H9 (cell line): Measurements from ENCODE around the gene GIPC2. TPM values are rescaled to one million over a fixed set of nuclear protein-coding genes. Genes with fewer than 3 reads are reported as not detected.
"Not testable (repeated sequence)": the region's sequence is repeated elsewhere in the genome, so short reads cannot be mapped to it uniquely, and the experiment has no call there.

Experiments used
- DNase-seq: peaks from one replicate; pipeline ENCODE4 v3.0.0-alpha.2; 2017
- H2AFZ ChIP-seq: one replicate; pipeline ENCODE4 v1.6.1; 2013; ENCODE audit warnings: mild to moderate bottlenecking, low read length, control low read depth, moderate library complexity
- H2AK5ac ChIP-seq: 2 replicates; pipeline ENCODE4 v1.6.1; 2013; ENCODE audit warnings: low read length, control low read depth, mixed read lengths; ENCODE audit not compliant: insufficient read length
- H2BK120ac ChIP-seq: one replicate; pipeline ENCODE4 v1.6.1; 2013; ENCODE audit warnings: low read depth, mild to moderate bottlenecking, low read length, control low read depth, inconsistent platforms; ENCODE audit not compliant: poor library complexity, severe bottlenecking
- H2BK12ac ChIP-seq: 2 replicates; pipeline ENCODE4 v1.6.1; 2013; ENCODE audit warnings: low read length, control low read depth, mixed read lengths, low read depth; ENCODE audit not compliant: insufficient read length
- H2BK15ac ChIP-seq: 2 replicates; pipeline ENCODE4 v1.6.1; 2013; ENCODE audit warnings: low read depth, low read length, control low read depth
- H2BK20ac ChIP-seq: one replicate; pipeline ENCODE4 v1.6.1; 2013; ENCODE audit warnings: low read depth, mild to moderate bottlenecking, low read length, control low read depth, inconsistent platforms; ENCODE audit not compliant: poor library complexity, severe bottlenecking
- H2BK5ac ChIP-seq: 2 replicates; pipeline ENCODE4 v1.6.1; 2013; ENCODE audit warnings: low read length, control low read depth, mixed read lengths; ENCODE audit not compliant: insufficient read length
- H3K14ac ChIP-seq: 2 replicates; pipeline ENCODE4 v1.6.1; 2013; ENCODE audit warnings: low read length, control low read depth; ENCODE audit not compliant: insufficient read depth
- H3K18ac ChIP-seq: 2 replicates; pipeline ENCODE4 v1.6.1; 2013; ENCODE audit warnings: low read depth, mild to moderate bottlenecking, mixed read lengths, low read length, control low read depth; ENCODE audit not compliant: insufficient read length
- H3K23ac ChIP-seq: 2 replicates; pipeline ENCODE4 v1.6.1; 2013; ENCODE audit warnings: low read length, control low read depth, mixed read lengths, low read depth; ENCODE audit not compliant: insufficient read length
- H3K23me2 ChIP-seq: 2 replicates; pipeline ENCODE4 v1.6.1; 2013; ENCODE audit warnings: low read depth, mild to moderate bottlenecking, mixed read lengths, low read length, control low read depth; ENCODE audit not compliant: insufficient read length, poor library complexity, severe bottlenecking
- H3K27ac ChIP-seq: 2 replicates; pipeline ENCODE4 v1.5.1; 2013; ENCODE audit warnings: low read length, control low read depth, mixed read lengths, low read depth; ENCODE audit not compliant: insufficient read length
- H3K27me3 ChIP-seq: 2 replicates; pipeline ENCODE4 v1.6.1; 2013; ENCODE audit warnings: low read length, control low read depth, inconsistent platforms; ENCODE audit not compliant: insufficient read depth
- H3K4ac ChIP-seq: 2 replicates; pipeline ENCODE4 v1.6.1; 2013; ENCODE audit warnings: low read depth, mild to moderate bottlenecking, control low read depth, inconsistent platforms, low read length, moderate library complexity
- H3K4me1 ChIP-seq: 2 replicates; pipeline ENCODE4 v1.6.1; 2013; ENCODE audit warnings: low read length, control low read depth, inconsistent platforms; ENCODE audit not compliant: insufficient read depth
- H3K4me2 ChIP-seq: 2 replicates; pipeline ENCODE4 v1.6.1; 2013; ENCODE audit warnings: low read length, control low read depth, mixed read lengths; ENCODE audit not compliant: insufficient read length, insufficient read depth
- H3K56ac ChIP-seq: 2 replicates; pipeline ENCODE4 v1.6.1; 2013; ENCODE audit warnings: low read depth, mild to moderate bottlenecking, mixed read lengths, low read length, control low read depth; ENCODE audit not compliant: insufficient read length
- H3K79me1 ChIP-seq: 2 replicates; pipeline ENCODE4 v1.6.1; 2013; ENCODE audit warnings: low read depth, mild to moderate bottlenecking, moderate library complexity, low read length, control low read depth, inconsistent platforms; ENCODE audit not compliant: insufficient read depth, poor library complexity, severe bottlenecking
- H3K79me2 ChIP-seq: 2 replicates; pipeline ENCODE4 v1.6.1; 2013; ENCODE audit warnings: low read length, control low read depth, inconsistent platforms; ENCODE audit not compliant: insufficient read depth
- H3K9ac ChIP-seq: 2 replicates; pipeline ENCODE4 v1.6.1; 2013; ENCODE audit warnings: low read length, control low read depth, mixed read lengths; ENCODE audit not compliant: insufficient read length; ENCODE audit errors: extremely low read depth
- H3K9me3 ChIP-seq: one replicate; pipeline ENCODE4 v1.6.1; 2013; ENCODE audit warnings: low read depth, low read length, inconsistent platforms; ENCODE audit not compliant: control insufficient read depth
- H3T11ph ChIP-seq: one replicate; pipeline ENCODE4 v1.6.1; 2013; ENCODE audit warnings: mild to moderate bottlenecking, low read length, control low read depth, inconsistent platforms
- H4K20me1 ChIP-seq: one replicate; pipeline ENCODE4 v1.6.1; 2013; ENCODE audit not compliant: control insufficient read depth, insufficient read length, insufficient read depth
- H4K5ac ChIP-seq: 2 replicates; pipeline ENCODE4 v1.6.1; 2013; ENCODE audit warnings: low read depth, mild to moderate bottlenecking, mixed read lengths, low read length, control low read depth; ENCODE audit not compliant: insufficient read length
- H4K8ac ChIP-seq: replicated peaks from 2 replicates; pipeline ENCODE4 v1.6.1; 2013; ENCODE audit warnings: low read length, control low read depth, mixed read lengths, low read depth; ENCODE audit not compliant: insufficient read length
- H4K91ac ChIP-seq: 2 replicates; pipeline ENCODE4 v1.6.1; 2013; ENCODE audit warnings: low read depth, mild to moderate bottlenecking, moderate library complexity, mixed read lengths, low read length, control low read depth; ENCODE audit not compliant: insufficient read length
- H3K27ac Mint-ChIP-seq, 3 experiments: 2 replicates in 2 of 3; 3 replicates in 1 of 3; pipeline ENCODE4 v1.8.0; 2020 to 2021; ENCODE audit warnings: mixed read lengths in 3 of 3, mild to moderate bottlenecking in 1 of 3, moderate library complexity in 1 of 3
- H3K27me3 Mint-ChIP-seq: 2 replicates; pipeline ENCODE4 v1.8.0; 2021; ENCODE audit warnings: low read depth, mild to moderate bottlenecking, moderate library complexity, mixed read lengths
- H3K36me3 Mint-ChIP-seq, 3 experiments: 2 replicates in 2 of 3; 3 replicates in 1 of 3; pipeline ENCODE4 v1.8.0; 2020 to 2021; ENCODE audit warnings: low read depth in 3 of 3, mixed read lengths in 3 of 3; ENCODE audit not compliant: insufficient read depth in 1 of 3
- H3K4me1 Mint-ChIP-seq, 2 experiments: 2 replicates each; pipeline ENCODE4 v1.8.0; 2020; ENCODE audit warnings: mixed read lengths in 2 of 2
- H3K4me3 Mint-ChIP-seq, 2 experiments: 2 replicates in 1 of 2; 3 replicates in 1 of 2; pipeline ENCODE4 v1.8.0; 2020 to 2021; ENCODE audit warnings: mild to moderate bottlenecking in 2 of 2, mixed read lengths in 2 of 2, moderate library complexity in 1 of 2
- H3K9me3 Mint-ChIP-seq, 2 experiments: 2 replicates in 1 of 2; 3 replicates in 1 of 2; pipeline ENCODE4 v1.8.0; 2020; ENCODE audit warnings: mild to moderate bottlenecking in 2 of 2, mixed read lengths in 2 of 2, moderate library complexity in 1 of 2
- WGBS: extraction: QIAGEN DNeasy Blood & Tissue Kit; methylation state at CpG from one replicate; pipeline ENCODE4 v1.1.7; 2013; ENCODE audit warnings: missing lambda C conversion rate, low lambda C conversion rate, mixed read lengths; ENCODE audit not compliant: insufficient read length; ENCODE audit errors: extremely low coverage; 5-methylcytosine and 5-hydroxymethylcytosine counted together
- total RNA-seq: library from RNA; stranded (reverse); gene quantifications from 2 replicates; pipeline ENCODE4 v1.2.1, GENCODE V29; 2021
- TF ChIP-seq, protein P1 (sequence below): fragments of 200-600 bp; sonication (generic); conservative IDR thresholded peaks from 3 replicates; pipeline ENCODE4 v1.8.0; 2021; ENCODE audit warnings: antibody characterized with exemption, mild to moderate bottlenecking

The GIPC2 gene
- total RNA-seq, 1 experiment from 2014 or later, result 0.85 TPM

DNA sequence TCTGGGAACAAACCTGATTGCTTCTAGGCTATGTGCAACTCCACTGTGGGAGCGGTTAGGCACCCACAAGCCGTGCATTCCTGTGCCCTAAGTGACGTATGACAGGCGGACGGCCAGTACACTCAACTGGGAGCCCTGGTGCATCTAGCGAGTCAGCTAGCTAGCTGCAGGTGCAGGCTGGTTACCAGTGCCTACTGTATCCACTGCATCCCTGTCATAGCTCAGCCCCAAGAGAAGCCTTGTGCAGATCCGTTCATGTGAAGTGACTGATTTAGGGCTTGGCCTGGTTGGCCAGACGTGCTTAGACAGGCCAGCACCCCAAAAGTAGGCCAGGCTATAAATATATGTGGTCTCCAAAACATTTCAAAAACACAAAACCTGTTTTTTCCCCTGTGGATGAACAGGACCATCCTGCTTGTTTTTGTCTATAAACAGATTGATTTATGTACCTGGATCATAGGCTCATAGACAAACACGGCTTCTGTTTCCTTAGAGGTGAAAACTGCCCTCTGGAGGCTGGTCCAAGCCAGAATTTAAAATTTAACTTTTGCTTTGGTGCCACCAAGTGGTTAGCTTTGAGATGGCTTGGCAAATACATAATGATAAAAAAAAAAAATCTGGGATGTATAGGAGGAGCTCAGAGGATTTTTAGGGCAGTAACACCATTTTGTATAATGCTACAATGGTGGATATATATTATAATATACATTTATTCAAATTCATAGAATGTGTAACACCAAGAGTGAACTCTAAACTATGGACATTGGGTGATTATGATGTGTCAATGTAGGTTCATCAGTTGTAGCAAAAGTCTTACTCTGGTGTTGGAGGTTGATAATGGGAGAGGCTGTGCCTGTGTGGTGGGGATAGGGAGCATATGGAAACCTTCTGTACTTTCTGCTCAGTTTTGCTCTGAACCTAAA is 68.5 kb downstream of the GIPC2 start:
- H3T11ph ChIP-seq, result no peak overlapping the region
- Mint-ChIP-seq H3K9me3 (no peaks in the 10 kb centered on the region), H3K4me3 (no peak overlapping the region), H3K36me3 (no peaks in the 10 kb centered on the region), H3K27ac (no peak overlapping the region), H3K4me1 (no peaks in the 10 kb centered on the region), H3K27me3 (no peaks in the 10 kb centered on the region)
- TF ChIP-seq, protein P1, sequence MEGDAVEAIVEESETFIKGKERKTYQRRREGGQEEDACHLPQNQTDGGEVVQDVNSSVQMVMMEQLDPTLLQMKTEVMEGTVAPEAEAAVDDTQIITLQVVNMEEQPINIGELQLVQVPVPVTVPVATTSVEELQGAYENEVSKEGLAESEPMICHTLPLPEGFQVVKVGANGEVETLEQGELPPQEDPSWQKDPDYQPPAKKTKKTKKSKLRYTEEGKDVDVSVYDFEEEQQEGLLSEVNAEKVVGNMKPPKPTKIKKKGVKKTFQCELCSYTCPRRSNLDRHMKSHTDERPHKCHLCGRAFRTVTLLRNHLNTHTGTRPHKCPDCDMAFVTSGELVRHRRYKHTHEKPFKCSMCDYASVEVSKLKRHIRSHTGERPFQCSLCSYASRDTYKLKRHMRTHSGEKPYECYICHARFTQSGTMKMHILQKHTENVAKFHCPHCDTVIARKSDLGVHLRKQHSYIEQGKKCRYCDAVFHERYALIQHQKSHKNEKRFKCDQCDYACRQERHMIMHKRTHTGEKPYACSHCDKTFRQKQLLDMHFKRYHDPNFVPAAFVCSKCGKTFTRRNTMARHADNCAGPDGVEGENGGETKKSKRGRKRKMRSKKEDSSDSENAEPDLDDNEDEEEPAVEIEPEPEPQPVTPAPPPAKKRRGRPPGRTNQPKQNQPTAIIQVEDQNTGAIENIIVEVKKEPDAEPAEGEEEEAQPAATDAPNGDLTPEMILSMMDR, result peak; percentile 92
- H3K79me1 ChIP-seq, result no peaks in the 10 kb centered on the region
- H3K18ac ChIP-seq, result no peak overlapping the region
- no peak overlapping the region for H2AFZ ChIP-seq
- no peaks in the 10 kb centered on the region for H4K20me1 ChIP-seq
- DNase-seq, result peak; percentile 60
- H3K56ac ChIP-seq, result no peak overlapping the region
- H2BK5ac ChIP-seq, result no peak overlapping the region
- no peak overlapping the region for H3K23ac ChIP-seq
- no peak overlapping the region for H2BK15ac ChIP-seq
- H3K4ac ChIP-seq, result no peak overlapping the region
- no peak overlapping the region for H4K91ac ChIP-seq
- no peak overlapping the region for H2AK5ac ChIP-seq
- no peaks in the 10 kb centered on the region for H3K27me3 ChIP-seq
- no peak overlapping the region for H4K5ac ChIP-seq
- no peak overlapping the region for H2BK20ac ChIP-seq
- H3K9me3 ChIP-seq, result no peaks in the 10 kb centered on the region
- no peaks in the 10 kb centered on the region for H3K79me2 ChIP-seq
- H2BK120ac ChIP-seq, result no peak overlapping the region
- no peak overlapping the region for H3K9ac ChIP-seq
- no CpG with 5 or more reads among the region's 9 CpGs for WGBS
- no peaks in the 10 kb centered on the region for H3K4me1 ChIP-seq
- no peak overlapping the region for H4K8ac ChIP-seq
- H3K23me2 ChIP-seq, result no peaks in the 10 kb centered on the region
- H3K4me2 ChIP-seq, result no peak overlapping the region
- H3K27ac ChIP-seq, result no peak overlapping the region
- H3K14ac ChIP-seq, result no peak overlapping the region
- H2BK12ac ChIP-seq, result no peak overlapping the region

DNA sequence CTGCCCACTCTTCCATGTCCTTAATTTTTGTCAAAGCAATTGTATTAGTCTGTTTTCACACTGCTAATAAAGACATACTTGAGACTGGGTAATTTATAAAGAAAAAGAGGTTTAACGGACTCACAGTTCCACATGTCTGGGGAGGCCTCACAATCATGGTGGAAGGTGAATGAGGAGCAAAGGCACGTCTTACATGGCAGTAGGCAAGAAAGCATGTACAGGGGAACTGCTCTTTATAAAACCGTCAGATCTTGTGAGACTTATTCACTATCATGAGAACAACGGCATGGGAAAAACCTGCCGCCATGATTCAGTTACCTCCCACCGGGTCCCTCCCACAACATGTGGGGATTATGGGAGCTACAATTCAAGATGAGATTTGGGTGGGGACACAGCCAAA is 74.7 kb downstream of the GIPC2 start:
- H3K27me3 Mint-ChIP-seq, H3K36me3 Mint-ChIP-seq, H4K91ac ChIP-seq, H3K79me1 ChIP-seq, H2BK120ac ChIP-seq, H2BK15ac ChIP-seq, H4K20me1 ChIP-seq, H3K23ac ChIP-seq, H3K4me1 ChIP-seq, H3K9me3 ChIP-seq, H3T11ph ChIP-seq, H3K4ac ChIP-seq, H3K4me1 Mint-ChIP-seq, H3K4me3 Mint-ChIP-seq, H3K79me2 ChIP-seq, H3K4me2 ChIP-seq, H3K27ac Mint-ChIP-seq, H2AFZ ChIP-seq, H4K8ac ChIP-seq, H3K9ac ChIP-seq, H3K27me3 ChIP-seq, H3K23me2 ChIP-seq, H3K9me3 Mint-ChIP-seq, H3K27ac ChIP-seq, H3K18ac ChIP-seq, H3K56ac ChIP-seq, H2BK12ac ChIP-seq, H2BK20ac ChIP-seq, H4K5ac ChIP-seq, DNase-seq, H2BK5ac ChIP-seq, H3K14ac ChIP-seq, H2AK5ac ChIP-seq: not testable (repeated sequence)
- WGBS, result no CpG with 5 or more reads among the region's 6 CpGs
